NB4 (cell line): ENCODE results near the gene EPHA6.

Source experiments
- DNase-seq: peaks from one replicate; pipeline ENCODE4 v3.0.0; 2010; ENCODE audit warnings: low read depth
- H3K4me3 ChIP-seq: one replicate; pipeline ENCODE4 v1.5.1; 2011; ENCODE audit warnings: mild to moderate bottlenecking, low read depth, low read length, moderate library complexity
- CTCF ChIP-seq: IDR thresholded peaks from one replicate; pipeline ENCODE4 v1.5.1; 2012; ENCODE audit warnings: low read depth, low read length
- MAX ChIP-seq: IDR thresholded peaks from 2 replicates; pipeline ENCODE4 v1.6.1; 2011; ENCODE audit warnings: low read depth, low read length
- MYC ChIP-seq: IDR thresholded peaks from 2 replicates; pipeline ENCODE4 v1.6.1; 2011; ENCODE audit warnings: low read depth, low read length
- POLR2A ChIP-seq: IDR thresholded peaks from 2 replicates; pipeline ENCODE4 v1.6.1; 2011; ENCODE audit warnings: mild to moderate bottlenecking; ENCODE audit not compliant: insufficient read length; ENCODE audit errors: extremely low read depth

Gene EPHA6

GRCh38 chr3:97674461-97674860 lies 860.1 kb downstream of the EPHA6 start:
- no peak overlapping the region for H3K4me3 ChIP-seq
- TF ChIP-seq CTCF (no peak), POLR2A (no peak), MAX (no peak), MYC (no peak)
- no peak for DNase-seq

GRCh38 chr3:97680210-97680609 lies 865.8 kb downstream of the EPHA6 start:
- TF ChIP-seq MAX: no peak
- TF ChIP-seq CTCF: no peak
- no peak for TF ChIP-seq MYC
- no peak for TF ChIP-seq POLR2A

GRCh38 chr3:97680696-97681095 lies 866.3 kb downstream of the EPHA6 start:
- DNase-seq: no peak
- TF ChIP-seq MYC (no peak), MAX (no peak), POLR2A (no peak), CTCF (no peak)
- H3K4me3 ChIP-seq: no peak overlapping the region

More at GRCh38 chr3:97680210-97680609, 865.8 kb downstream of the EPHA6 start:
- H3K4me3 ChIP-seq: no peak overlapping the region
- no peak for DNase-seq

- TF ChIP-seq MAX: no peak
- no peak for TF ChIP-seq POLR2A
- TF ChIP-seq CTCF: no peak
- no peak for TF ChIP-seq MYC
- no peak for DNase-seq
- no peak overlapping the region for H3K4me3 ChIP-seq
These were observed 870.1 kb downstream of the EPHA6 start for GRCh38 chr3:97684490-97684889.

- DNase-seq: no peak
These were observed 871.9 kb downstream of the EPHA6 start for GRCh38 chr3:97686258-97686657.

More at GRCh38 chr3:97686258-97686657, 871.9 kb downstream of the EPHA6 start:
- H3K4me3 ChIP-seq: no peak overlapping the region
- TF ChIP-seq MAX (no peak), MYC (no peak), POLR2A (no peak), CTCF (no peak)
